ENCODE measurements around the gene SLC25A48. TPM values are rescaled to one million over a fixed set of nuclear protein-coding genes. Genes with fewer than 3 reads are reported as not detected.

The SLC25A48 gene
- total RNA-seq, 2 experiments from 2014 or later = not detected

DNA sequence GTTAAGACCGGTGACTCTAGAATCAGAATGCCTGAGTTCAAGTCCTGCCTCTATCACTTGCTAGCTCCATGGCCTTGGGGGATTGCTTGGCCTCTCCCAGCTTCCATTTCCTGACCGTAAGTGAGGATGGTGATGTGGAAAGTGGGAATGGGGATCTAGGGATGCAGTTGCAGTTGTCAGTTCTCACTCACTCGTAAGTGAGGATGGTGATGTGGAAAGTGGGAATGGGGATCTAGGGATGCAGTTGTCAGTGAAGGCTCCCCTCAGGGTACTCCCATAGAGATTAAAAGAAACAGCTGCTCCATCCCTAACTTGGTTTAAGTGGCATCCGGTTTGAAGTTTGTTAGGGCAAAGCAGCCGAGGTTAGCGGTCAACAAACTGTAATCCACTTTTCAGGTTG is 64.2 kb downstream of the SLC25A48 start:
- intact Hi-C loops (cut with DNase I, micrococcal nuclease) = loop anchor here in 1 of 2 experiments (10.0 kb wide), 1 partner anchor 246 kb away; no protein-coding TSS in a partner anchor
- no peak overlapping the region for H3K4me3 Mint-ChIP-seq
- CTCF ChIA-PET = interaction anchor here (0.6 to 1.1 kb wide), 2 partner anchors 17 to 715 kb away, joined by 3 to 4 read pairs; no protein-coding TSS in a partner anchor
- peaks cover 8% of the 10 kb centered on the region for H3K4me1 Mint-ChIP-seq
- POLR2A ChIA-PET = no interaction called here
- H3K36me3 Mint-ChIP-seq (ENCODE audit: low read depth) = no peaks in the 10 kb centered on the region
- no peaks in the 10 kb centered on the region for H3K9me3 Mint-ChIP-seq (ENCODE audit: low read depth)
- no peak for ATAC-seq
- no peak for DNase-seq
- peaks cover 61% of the 10 kb centered on the region for H3K27me3 Mint-ChIP-seq
- H3K27ac Mint-ChIP-seq = no peak overlapping the region

DNA sequence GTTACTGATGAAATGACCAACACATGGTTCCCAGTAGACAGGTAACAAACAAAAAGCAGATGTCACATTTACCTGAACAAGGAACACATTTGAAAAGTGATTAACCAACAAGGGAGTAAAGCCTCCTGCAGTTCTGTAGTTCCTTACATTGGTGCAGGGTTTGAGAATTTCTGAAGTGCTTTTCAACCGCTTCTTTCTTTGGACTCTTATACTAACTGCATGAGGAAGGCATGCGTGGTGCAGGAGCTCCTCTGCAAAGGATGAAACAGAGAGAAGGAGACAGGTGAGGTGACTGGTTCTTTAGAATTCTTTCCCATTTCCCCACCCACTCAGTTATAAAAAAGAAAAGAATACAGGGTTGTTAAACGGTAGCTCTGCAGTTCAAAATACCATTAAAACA is 65.8 kb downstream of the SLC25A48 start:
- ChIA-PET CTCF (no interaction called here), POLR2A (no interaction called here)
- H3K4me1 Mint-ChIP-seq = peaks cover 8% of the 10 kb centered on the region
- intact Hi-C loops (cut with DNase I, micrococcal nuclease) = no loop called here
- no peaks in the 10 kb centered on the region for H3K36me3 Mint-ChIP-seq (ENCODE audit: low read depth)
- ATAC-seq = no peak
- no peak for DNase-seq
- H3K4me3 Mint-ChIP-seq = no peak overlapping the region
- no peak overlapping the region for H3K27ac Mint-ChIP-seq
- H3K9me3 Mint-ChIP-seq (ENCODE audit: low read depth) = no peaks in the 10 kb centered on the region
- peaks cover 57% of the 10 kb centered on the region for H3K27me3 Mint-ChIP-seq

DNA sequence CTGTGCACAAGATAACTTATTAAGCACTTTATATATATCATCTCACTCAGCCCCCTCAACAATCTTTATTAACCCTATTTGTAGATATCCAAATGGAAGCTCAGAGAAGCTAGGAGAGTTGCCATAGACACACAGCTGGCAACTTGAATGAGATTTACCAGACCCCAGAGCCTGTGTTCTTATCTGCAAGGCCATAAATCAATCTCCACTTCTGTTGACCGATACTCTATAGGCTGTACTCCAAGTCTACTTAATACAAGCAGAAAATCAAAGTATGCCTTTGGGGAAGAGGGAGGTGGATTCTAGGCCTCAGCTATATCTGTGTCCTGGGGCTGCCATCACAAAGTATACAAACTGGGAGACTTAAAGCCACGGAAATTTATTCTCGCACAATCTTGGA is 67.2 kb downstream of the SLC25A48 start:
- H3K27me3 Mint-ChIP-seq = peaks cover 56% of the 10 kb centered on the region

DNA sequence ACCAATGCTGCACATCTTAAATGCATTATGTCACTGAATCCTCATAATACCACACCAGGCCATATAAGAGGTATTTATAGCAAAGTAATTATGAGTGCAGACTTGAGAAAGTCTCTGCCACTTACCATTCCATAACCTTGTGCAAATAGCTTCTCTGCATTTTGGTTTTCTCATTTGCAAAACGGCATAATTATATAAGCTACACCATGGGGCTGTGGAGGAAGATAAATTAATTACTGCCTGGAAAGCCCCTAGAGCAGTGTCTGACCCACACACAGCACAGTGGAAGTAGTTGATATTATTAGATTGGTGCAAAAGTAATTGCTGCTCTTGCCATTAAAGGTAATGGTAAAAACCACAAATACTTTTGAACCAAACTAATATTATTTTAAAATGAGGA is 70.7 kb downstream of the SLC25A48 start:
- DNase-seq = no peak
- H3K4me3 Mint-ChIP-seq = no peak overlapping the region
- peaks cover 44% of the 10 kb centered on the region for H3K27me3 Mint-ChIP-seq
- H3K9me3 Mint-ChIP-seq (ENCODE audit: low read depth) = no peaks in the 10 kb centered on the region
- H3K36me3 Mint-ChIP-seq (ENCODE audit: low read depth) = no peaks in the 10 kb centered on the region
- ATAC-seq = no peak
- H3K27ac Mint-ChIP-seq = no peak overlapping the region
- ChIA-PET CTCF (no interaction called here), POLR2A (no interaction called here)
- H3K4me1 Mint-ChIP-seq = no peaks in the 10 kb centered on the region
- intact Hi-C loops (cut with DNase I, micrococcal nuclease) = no loop called here

More for the DNA sequence above, 67.2 kb downstream of the SLC25A48 start:
- no peaks in the 10 kb centered on the region for H3K9me3 Mint-ChIP-seq (ENCODE audit: low read depth)
- intact Hi-C loops (cut with DNase I, micrococcal nuclease) = no loop called here
- no peak for ATAC-seq
- ChIA-PET CTCF (interaction anchor here (2.1 kb wide), 1 partner anchor 10 kb away, joined by 5 read pairs; no protein-coding TSS in a partner anchor), POLR2A (no interaction called here)
- no peaks in the 10 kb centered on the region for H3K4me1 Mint-ChIP-seq
- no peak for DNase-seq
- no peak overlapping the region for H3K27ac Mint-ChIP-seq
- H3K36me3 Mint-ChIP-seq (ENCODE audit: low read depth) = no peaks in the 10 kb centered on the region
- no peak overlapping the region for H3K4me3 Mint-ChIP-seq

DNA sequence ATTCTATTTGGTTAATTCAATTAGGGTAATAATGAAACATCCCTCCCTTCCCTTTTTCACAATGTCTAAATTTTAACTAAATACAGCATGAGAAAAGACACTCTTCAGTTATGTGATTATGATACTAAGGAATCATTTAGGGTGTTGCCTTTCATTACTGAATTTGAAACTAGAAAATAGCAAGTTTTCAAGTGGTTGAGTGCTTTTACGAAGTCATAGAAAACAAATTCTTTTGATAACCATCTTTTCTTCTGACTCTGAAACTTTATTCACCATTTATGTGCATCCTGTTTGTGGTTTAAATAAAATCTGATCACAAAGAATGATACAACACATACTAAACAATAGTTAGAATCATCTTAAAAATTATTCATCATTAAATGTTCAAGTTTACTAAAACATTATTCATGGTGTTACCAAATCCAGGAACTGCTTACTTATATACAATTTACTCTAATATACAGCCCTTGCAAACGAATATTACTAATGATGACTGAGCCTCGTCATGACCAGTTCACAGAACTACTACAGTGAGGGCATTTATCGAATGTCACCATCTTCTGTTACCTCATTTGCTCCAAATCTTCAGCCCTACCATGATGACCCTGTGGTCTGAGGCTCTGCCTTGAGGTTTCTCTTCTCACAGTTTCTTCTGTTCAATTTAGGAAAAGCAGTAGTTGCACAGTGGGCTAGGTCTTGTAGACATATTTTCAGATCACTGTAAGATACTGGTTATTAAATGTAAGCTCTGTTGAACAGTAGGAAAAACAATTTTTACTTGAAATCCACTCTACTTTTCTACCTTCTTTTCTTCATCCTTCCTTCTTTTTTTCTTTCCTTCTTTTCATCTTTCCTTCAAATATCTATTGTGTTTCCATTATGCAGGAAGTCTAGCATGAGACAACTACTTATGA is 79.5 kb downstream of the SLC25A48 start:
- Mint-ChIP-seq H3K4me3 (no peak overlapping the region), H3K4me1 (peaks cover 27% of the 10 kb centered on the region), H3K36me3 (ENCODE audit: low read depth) (no peaks in the 10 kb centered on the region), H3K27me3 (peaks cover 62% of the 10 kb centered on the region), H3K27ac (no peak overlapping the region), H3K9me3 (ENCODE audit: low read depth) (no peaks in the 10 kb centered on the region)
- POLR2A ChIA-PET = no interaction called here
- CTCF ChIA-PET = no interaction called here
- intact Hi-C loops (cut with DNase I, micrococcal nuclease) = loop anchor here (1.0 kb wide), 2 partner anchors 23 to 123 kb away; no protein-coding TSS in a partner anchor
- DNase-seq (peak; percentile 25), ATAC-seq (peak; percentile 62)

DNA sequence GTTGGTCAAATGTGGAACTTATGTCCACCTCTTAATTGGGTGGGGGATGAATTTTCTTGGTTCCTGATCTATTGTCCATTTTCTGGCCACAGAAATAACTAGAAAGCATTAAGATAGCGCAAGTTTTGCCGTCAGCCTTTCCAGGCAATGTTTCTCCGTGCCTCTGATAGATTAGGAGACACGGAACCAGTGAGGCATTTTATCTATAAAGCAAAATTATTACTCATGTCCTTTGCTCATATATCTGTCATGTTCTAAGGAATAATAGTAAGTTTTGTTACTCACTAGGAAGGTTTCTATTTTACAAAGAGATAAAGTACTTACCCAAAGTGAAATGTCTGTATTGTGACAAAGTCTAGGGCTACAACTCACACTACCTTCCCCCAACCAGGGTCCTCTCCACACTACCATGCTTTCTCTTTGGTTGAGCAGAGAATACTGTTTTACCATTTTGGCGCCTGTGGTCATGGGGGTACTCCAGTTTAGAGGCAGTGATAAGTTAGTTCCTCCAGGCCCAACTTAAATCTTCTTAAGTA is 81.1 kb downstream of the SLC25A48 start:
- ATAC-seq = peak; percentile 61
- DNase-seq = no peak
- CTCF ChIA-PET = no interaction called here

DNA sequence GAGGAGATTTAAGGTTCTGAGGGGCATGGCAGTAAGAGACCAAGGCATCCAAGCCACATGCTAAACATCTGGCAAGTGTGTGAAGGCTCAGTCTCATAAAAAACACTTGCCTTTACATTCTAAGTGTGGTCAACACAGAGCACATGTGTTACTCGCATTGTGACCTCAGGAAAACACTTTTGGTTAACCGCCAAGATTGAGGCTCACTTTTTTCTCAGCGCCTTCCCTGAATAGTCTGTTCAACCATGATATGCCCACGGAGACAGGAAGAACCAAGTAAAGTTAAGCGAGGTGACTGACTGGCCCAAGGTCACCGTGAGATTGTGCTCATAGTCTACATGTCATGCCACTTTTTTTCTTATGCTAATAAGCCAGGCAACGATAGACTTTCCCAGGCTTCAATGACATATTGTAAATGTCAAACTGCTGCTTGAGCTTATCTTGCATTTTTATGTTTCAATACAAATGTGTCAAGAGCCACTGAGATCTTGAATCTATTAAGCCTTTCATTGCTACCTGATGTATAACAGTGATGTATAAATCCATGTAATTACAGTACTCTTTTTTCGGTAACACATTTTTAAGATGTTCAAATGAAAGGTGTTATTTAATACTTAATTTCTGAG is 82.3 kb downstream of the SLC25A48 start:
- H3K4me1 Mint-ChIP-seq = peaks cover 27% of the 10 kb centered on the region
- ChIA-PET POLR2A (no interaction called here), CTCF (interaction anchor here (0.6 kb wide), 1 partner anchor 425 kb away, joined by 4 read pairs; no protein-coding TSS in a partner anchor)
- peaks cover 50% of the 10 kb centered on the region for H3K27me3 Mint-ChIP-seq
- no peak overlapping the region for H3K4me3 Mint-ChIP-seq
- intact Hi-C loops (cut with DNase I, micrococcal nuclease) = no loop called here
- peak; percentile 23 for ATAC-seq
- DNase-seq = no peak
- no peaks in the 10 kb centered on the region for H3K36me3 Mint-ChIP-seq (ENCODE audit: low read depth)
- H3K27ac Mint-ChIP-seq = no peak overlapping the region
- no peaks in the 10 kb centered on the region for H3K9me3 Mint-ChIP-seq (ENCODE audit: low read depth)

More for the DNA sequence above, 81.1 kb downstream of the SLC25A48 start:
- Mint-ChIP-seq H3K9me3 (ENCODE audit: low read depth) (no peaks in the 10 kb centered on the region), H3K4me1 (peaks cover 27% of the 10 kb centered on the region), H3K36me3 (ENCODE audit: low read depth) (no peaks in the 10 kb centered on the region), H3K4me3 (no peak overlapping the region), H3K27ac (no peak overlapping the region), H3K27me3 (peaks cover 60% of the 10 kb centered on the region)
- POLR2A ChIA-PET = no interaction called here
- intact Hi-C loops (cut with DNase I, micrococcal nuclease) = loop anchor here in 1 of 2 experiments (1.0 kb wide), 1 partner anchor 24 kb away; no protein-coding TSS in a partner anchor

DNA sequence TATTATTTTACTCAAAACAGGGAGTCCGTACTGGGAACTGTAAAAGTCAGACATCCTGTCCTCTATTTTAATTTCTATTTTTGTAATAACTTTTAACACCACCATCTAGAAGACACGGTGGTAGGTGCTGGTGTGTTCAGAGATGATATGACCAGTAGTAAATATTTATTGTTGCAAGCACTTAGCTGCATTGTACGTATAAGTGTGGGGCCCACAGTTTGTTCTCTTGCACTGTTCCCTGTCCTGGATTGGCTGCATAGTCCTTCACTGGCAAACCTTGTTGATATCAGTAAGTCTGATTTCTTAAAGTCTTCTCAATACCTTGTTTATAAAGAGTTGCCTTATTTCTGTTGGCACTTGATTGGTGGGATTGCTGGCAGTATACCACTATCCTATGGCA is 85.7 kb downstream of the SLC25A48 start:
- H3K9me3 Mint-ChIP-seq (ENCODE audit: low read depth) = no peaks in the 10 kb centered on the region
- ATAC-seq (no peak), DNase-seq (no peak)
- CTCF ChIA-PET = no interaction called here
- no peaks in the 10 kb centered on the region for H3K36me3 Mint-ChIP-seq (ENCODE audit: low read depth)
- peaks cover 52% of the 10 kb centered on the region for H3K27me3 Mint-ChIP-seq
- intact Hi-C loops (cut with DNase I, micrococcal nuclease) = no loop called here
- POLR2A ChIA-PET = no interaction called here
- H3K27ac Mint-ChIP-seq = no peak overlapping the region
- H3K4me3 Mint-ChIP-seq = no peak overlapping the region
- peaks cover 14% of the 10 kb centered on the region for H3K4me1 Mint-ChIP-seq

DNA sequence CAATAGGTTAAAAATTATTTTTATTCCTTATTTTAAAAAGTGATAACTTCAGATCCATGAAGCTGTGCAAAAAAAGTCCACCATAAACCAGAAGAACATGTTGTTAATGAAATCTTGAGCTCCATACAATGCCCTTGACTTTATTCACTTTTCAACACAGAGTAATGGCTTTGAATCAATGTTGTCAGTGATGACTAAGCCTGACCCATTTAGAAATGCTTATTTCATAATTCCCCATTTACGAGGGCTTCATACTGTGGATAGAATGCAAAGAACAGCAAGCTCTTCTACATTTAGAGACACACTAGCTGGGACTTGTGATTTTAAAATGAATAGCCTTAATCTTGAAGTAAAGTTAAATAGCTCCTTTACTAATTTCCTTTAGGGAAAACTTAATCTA is 86.9 kb downstream of the SLC25A48 start:
- Mint-ChIP-seq H3K27me3 (peaks cover 52% of the 10 kb centered on the region), H3K27ac (no peak overlapping the region), H3K4me1 (peaks cover 5% of the 10 kb centered on the region), H3K9me3 (ENCODE audit: low read depth) (no peaks in the 10 kb centered on the region), H3K4me3 (no peak overlapping the region), H3K36me3 (ENCODE audit: low read depth) (no peaks in the 10 kb centered on the region)
- ChIA-PET CTCF (interaction anchor here (0.7 kb wide), 2 partner anchors 33 to 163 kb away, joined by 3 read pairs; no protein-coding TSS in a partner anchor), POLR2A (no interaction called here)
- intact Hi-C loops (cut with DNase I, micrococcal nuclease) = no loop called here
- no peak for DNase-seq
- ATAC-seq = no peak

DNA sequence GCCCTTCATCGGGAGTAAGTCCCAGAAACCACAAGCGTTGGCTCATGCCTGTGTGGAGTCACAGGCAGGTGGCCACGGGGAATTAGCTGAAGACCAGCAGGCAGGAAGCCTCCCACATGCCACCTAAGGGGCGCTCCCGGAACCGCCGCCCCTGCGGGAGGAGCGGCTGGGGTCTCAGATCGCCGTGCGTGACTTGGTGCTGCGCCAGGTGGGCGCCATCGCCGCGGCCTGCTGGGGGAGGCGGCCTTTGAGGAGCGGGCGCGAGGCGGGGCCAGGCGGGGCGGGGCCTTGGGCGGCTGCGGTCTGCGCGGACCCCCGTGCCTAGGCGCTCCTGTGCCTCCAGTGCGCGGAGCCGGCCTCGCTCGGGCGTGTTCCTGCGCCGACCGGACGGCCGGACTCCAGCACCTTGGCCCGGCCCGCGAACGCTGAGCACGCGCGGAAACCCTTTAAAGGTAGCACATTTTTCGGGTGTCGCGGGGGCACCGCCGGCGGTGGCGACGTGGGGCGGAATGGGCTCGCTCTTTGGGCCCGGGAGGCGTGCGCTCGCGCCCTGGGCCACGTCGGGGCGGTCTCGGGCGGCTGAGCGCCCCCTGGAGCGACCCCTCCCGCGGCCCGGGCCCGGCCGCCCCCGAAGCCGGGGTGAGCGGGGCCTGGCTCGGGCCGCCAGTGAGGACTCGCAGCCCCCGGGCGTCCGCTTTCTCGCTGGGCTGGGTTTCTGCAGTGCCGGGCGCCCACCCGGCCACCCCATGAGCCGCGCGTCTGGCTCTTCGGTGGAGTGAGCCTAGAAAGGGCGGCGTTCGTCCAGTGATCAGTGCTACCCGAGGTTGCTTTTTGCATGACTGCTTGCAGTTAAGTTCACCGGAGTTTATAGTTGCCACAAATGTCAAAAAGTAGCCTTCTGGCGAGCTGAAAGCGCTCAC is 95.8 kb downstream of the SLC25A48 start:
- DNase-seq = no peak
- ATAC-seq = no peak

DNA sequence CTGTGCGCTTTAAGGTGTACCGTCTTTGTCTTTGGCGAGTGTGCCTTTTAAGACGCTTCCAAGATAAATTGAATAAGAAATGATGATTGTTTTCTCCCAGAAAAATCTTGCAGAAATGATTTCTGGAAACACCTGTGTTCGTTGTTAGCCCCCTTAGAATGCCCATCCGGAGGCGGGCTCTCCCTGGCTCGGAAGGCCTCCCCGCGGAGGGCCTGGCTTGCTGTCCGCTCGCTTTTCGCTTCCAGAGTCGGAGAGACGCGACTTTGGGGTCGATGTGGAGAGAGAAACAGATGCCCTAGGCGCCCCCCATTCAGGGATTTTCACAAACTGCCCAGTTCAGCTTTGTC is 96.5 kb downstream of the SLC25A48 start:
- Mint-ChIP-seq H3K9me3 (ENCODE audit: low read depth) (peaks cover 2% of the 10 kb centered on the region), H3K27ac (no peak overlapping the region), H3K4me3 (no peak overlapping the region), H3K36me3 (ENCODE audit: low read depth) (no peaks in the 10 kb centered on the region), H3K4me1 (no peaks in the 10 kb centered on the region), H3K27me3 (peaks cover 41% of the 10 kb centered on the region)
- ATAC-seq (no peak), DNase-seq (no peak)
- ChIA-PET CTCF (no interaction called here), POLR2A (no interaction called here)
- intact Hi-C loops (cut with DNase I, micrococcal nuclease) = no loop called here

More for the DNA sequence above, 95.8 kb downstream of the SLC25A48 start:
- ChIA-PET POLR2A (no interaction called here), CTCF (no interaction called here)
- H3K4me3 Mint-ChIP-seq = peak overlapping the region; percentile 35
- H3K36me3 Mint-ChIP-seq (ENCODE audit: low read depth) = no peaks in the 10 kb centered on the region
- no peak overlapping the region for H3K27ac Mint-ChIP-seq
- peaks cover 42% of the 10 kb centered on the region for H3K27me3 Mint-ChIP-seq
- peaks cover 2% of the 10 kb centered on the region for H3K9me3 Mint-ChIP-seq (ENCODE audit: low read depth)
- intact Hi-C loops (cut with DNase I, micrococcal nuclease) = no loop called here
- H3K4me1 Mint-ChIP-seq = no peaks in the 10 kb centered on the region
